ENCODE results near the gene ERFE. TPM values are rescaled to one million over a fixed set of nuclear protein-coding genes. Genes with fewer than 3 reads are reported as not detected.

ERFE gene
- total and polyA plus RNA-seq, 9 of the 15 experiments (the other 6 are each of a cell fraction or from before 2014, with no cell fraction given): 0.55 to 8.2 (median 3.7) TPM

DNA sequence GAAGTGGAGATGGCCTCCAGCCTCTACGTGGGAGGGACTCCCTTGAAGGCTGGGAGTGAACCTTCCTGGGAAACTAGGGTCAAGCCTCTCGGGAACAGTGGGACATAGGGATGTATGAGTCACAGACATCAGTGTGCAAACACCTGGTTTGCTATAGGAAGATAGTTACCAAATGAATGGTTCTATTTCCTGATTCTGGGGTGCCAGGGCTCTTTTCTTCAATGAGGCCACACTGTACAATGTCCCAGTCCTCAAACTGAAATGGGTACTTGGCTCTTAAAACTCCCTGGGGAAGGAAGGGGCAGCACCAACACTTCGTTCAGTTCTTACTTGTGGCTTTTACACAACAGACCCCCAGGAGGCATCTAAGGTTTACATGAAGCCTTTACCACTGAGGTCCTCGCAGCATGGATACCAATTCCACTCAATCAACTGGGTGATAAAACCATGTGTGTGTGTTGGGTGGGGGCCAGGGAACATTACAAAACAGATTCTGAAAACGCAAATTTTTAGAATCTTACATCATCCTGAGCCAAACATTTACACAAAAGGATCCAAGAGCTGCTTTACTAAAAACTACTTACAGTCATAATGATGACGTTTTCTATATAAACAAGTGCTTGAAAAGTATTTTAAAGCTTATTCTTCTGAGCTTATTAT, 10.4 kb downstream of the ERFE start (continued):
- TF ChIP-seq NR1H2 (CRISPR knock-in tag; IDR thresholded peaks at IDR 0.05): no peak
- no peak for TF ChIP-seq ZNF217 (CRISPR knock-in tag; IDR thresholded peaks at IDR 0.05)
- TF ChIP-seq ZNF174 (CRISPR knock-in tag; IDR thresholded peaks at IDR 0.05): no peak
- TF ChIP-seq, protein P1, sequence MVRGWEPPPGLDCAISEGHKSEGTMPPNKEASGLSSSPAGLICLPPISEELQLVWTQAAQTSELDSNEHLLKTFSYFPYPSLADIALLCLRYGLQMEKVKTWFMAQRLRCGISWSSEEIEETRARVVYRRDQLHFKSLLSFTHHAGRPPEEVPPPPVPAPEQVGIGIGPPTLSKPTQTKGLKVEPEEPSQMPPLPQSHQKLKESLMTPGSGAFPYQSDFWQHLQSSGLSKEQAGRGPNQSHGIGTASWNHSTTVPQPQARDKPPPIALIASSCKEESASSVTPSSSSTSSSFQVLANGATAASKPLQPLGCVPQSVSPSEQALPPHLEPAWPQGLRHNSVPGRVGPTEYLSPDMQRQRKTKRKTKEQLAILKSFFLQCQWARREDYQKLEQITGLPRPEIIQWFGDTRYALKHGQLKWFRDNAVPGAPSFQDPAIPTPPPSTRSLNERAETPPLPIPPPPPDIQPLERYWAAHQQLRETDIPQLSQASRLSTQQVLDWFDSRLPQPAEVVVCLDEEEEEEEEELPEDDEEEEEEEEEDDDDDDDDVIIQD (CRISPR knock-in tag; IDR thresholded peaks at IDR 0.05): no peak
- no peak for TF ChIP-seq MTA1 (IDR thresholded peaks at IDR 0.05; ENCODE audit: borderline replicate concordance)
- no peak for TF ChIP-seq DPF2 (IDR thresholded peaks at IDR 0.05)
- TF ChIP-seq MEF2A (IDR thresholded peaks at IDR 0.05; ENCODE audit: control insufficient read depth, low read depth, low read length): 0 out of 2 replicates have a peak, but pooled peaks have one; percentile 29
- no peak for TF ChIP-seq ZNF282 (CRISPR knock-in tag; IDR thresholded peaks at IDR 0.05)
- TF ChIP-seq, protein P2, sequence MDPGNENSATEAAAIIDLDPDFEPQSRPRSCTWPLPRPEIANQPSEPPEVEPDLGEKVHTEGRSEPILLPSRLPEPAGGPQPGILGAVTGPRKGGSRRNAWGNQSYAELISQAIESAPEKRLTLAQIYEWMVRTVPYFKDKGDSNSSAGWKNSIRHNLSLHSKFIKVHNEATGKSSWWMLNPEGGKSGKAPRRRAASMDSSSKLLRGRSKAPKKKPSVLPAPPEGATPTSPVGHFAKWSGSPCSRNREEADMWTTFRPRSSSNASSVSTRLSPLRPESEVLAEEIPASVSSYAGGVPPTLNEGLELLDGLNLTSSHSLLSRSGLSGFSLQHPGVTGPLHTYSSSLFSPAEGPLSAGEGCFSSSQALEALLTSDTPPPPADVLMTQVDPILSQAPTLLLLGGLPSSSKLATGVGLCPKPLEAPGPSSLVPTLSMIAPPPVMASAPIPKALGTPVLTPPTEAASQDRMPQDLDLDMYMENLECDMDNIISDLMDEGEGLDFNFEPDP (CRISPR knock-in tag; IDR thresholded peaks at IDR 0.05): no peak
- TF ChIP-seq, protein P3, sequence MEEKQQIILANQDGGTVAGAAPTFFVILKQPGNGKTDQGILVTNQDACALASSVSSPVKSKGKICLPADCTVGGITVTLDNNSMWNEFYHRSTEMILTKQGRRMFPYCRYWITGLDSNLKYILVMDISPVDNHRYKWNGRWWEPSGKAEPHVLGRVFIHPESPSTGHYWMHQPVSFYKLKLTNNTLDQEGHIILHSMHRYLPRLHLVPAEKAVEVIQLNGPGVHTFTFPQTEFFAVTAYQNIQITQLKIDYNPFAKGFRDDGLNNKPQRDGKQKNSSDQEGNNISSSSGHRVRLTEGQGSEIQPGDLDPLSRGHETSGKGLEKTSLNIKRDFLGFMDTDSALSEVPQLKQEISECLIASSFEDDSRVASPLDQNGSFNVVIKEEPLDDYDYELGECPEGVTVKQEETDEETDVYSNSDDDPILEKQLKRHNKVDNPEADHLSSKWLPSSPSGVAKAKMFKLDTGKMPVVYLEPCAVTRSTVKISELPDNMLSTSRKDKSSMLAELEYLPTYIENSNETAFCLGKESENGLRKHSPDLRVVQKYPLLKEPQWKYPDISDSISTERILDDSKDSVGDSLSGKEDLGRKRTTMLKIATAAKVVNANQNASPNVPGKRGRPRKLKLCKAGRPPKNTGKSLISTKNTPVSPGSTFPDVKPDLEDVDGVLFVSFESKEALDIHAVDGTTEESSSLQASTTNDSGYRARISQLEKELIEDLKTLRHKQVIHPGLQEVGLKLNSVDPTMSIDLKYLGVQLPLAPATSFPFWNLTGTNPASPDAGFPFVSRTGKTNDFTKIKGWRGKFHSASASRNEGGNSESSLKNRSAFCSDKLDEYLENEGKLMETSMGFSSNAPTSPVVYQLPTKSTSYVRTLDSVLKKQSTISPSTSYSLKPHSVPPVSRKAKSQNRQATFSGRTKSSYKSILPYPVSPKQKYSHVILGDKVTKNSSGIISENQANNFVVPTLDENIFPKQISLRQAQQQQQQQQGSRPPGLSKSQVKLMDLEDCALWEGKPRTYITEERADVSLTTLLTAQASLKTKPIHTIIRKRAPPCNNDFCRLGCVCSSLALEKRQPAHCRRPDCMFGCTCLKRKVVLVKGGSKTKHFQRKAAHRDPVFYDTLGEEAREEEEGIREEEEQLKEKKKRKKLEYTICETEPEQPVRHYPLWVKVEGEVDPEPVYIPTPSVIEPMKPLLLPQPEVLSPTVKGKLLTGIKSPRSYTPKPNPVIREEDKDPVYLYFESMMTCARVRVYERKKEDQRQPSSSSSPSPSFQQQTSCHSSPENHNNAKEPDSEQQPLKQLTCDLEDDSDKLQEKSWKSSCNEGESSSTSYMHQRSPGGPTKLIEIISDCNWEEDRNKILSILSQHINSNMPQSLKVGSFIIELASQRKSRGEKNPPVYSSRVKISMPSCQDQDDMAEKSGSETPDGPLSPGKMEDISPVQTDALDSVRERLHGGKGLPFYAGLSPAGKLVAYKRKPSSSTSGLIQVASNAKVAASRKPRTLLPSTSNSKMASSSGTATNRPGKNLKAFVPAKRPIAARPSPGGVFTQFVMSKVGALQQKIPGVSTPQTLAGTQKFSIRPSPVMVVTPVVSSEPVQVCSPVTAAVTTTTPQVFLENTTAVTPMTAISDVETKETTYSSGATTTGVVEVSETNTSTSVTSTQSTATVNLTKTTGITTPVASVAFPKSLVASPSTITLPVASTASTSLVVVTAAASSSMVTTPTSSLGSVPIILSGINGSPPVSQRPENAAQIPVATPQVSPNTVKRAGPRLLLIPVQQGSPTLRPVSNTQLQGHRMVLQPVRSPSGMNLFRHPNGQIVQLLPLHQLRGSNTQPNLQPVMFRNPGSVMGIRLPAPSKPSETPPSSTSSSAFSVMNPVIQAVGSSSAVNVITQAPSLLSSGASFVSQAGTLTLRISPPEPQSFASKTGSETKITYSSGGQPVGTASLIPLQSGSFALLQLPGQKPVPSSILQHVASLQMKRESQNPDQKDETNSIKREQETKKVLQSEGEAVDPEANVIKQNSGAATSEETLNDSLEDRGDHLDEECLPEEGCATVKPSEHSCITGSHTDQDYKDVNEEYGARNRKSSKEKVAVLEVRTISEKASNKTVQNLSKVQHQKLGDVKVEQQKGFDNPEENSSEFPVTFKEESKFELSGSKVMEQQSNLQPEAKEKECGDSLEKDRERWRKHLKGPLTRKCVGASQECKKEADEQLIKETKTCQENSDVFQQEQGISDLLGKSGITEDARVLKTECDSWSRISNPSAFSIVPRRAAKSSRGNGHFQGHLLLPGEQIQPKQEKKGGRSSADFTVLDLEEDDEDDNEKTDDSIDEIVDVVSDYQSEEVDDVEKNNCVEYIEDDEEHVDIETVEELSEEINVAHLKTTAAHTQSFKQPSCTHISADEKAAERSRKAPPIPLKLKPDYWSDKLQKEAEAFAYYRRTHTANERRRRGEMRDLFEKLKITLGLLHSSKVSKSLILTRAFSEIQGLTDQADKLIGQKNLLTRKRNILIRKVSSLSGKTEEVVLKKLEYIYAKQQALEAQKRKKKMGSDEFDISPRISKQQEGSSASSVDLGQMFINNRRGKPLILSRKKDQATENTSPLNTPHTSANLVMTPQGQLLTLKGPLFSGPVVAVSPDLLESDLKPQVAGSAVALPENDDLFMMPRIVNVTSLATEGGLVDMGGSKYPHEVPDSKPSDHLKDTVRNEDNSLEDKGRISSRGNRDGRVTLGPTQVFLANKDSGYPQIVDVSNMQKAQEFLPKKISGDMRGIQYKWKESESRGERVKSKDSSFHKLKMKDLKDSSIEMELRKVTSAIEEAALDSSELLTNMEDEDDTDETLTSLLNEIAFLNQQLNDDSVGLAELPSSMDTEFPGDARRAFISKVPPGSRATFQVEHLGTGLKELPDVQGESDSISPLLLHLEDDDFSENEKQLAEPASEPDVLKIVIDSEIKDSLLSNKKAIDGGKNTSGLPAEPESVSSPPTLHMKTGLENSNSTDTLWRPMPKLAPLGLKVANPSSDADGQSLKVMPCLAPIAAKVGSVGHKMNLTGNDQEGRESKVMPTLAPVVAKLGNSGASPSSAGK (IDR thresholded peaks at IDR 0.05): peak; percentile 70
- TF ChIP-seq MYC (IDR thresholded peaks at IDR 0.05; ENCODE audit: low read depth, low read length): peak; percentile 64
- 0 out of 2 replicates have a peak, but pooled peaks have one; percentile 20 for TF ChIP-seq MYC (CRISPR knock-in tag; IDR thresholded peaks at IDR 0.05; ENCODE audit: borderline replicate concordance, low read depth)
- no peak for TF ChIP-seq NUFIP1 (IDR thresholded peaks at IDR 0.05; ENCODE audit: partially characterized antibody)

Data from K562 (cell line).